ENCODE data around the gene NEMF.
"Not testable (repeated sequence)": the region's sequence is repeated elsewhere in the genome, so short reads cannot be mapped to it uniquely, and the experiment has no call there.

The NEMF gene

GRCh38 chr14:49755378-49755777, 97.2 kb downstream of the NEMF start:
- in situ Hi-C loops (cut with HindIII; ENCODE audit: low pct_ligation_motif_present, low sequenced_read_pairs) = no loop called here
- TF ChIP-seq CTCF (IDR thresholded peaks at IDR 0.05; ENCODE audit: low read depth, low read length, missing control alignments) = no peak
- Histone ChIP-seq H3K27me3 (replicated peaks) (no peaks in the 10 kb centered on the region), H3K36me3 (replicated peaks) (no peaks in the 10 kb centered on the region), H3K4me3 (ENCODE audit: low read depth, low read length) (no peak overlapping the region), H3K27ac (no peak overlapping the region)
- no peak for DNase-seq

- Histone ChIP-seq H3K4me3 (ENCODE audit: low read depth, low read length) (no peak overlapping the region), H3K27me3 (replicated peaks) (no peaks in the 10 kb centered on the region), H3K36me3 (replicated peaks) (no peaks in the 10 kb centered on the region), H3K27ac (no peak overlapping the region)
- in situ Hi-C loops (cut with HindIII; ENCODE audit: low pct_ligation_motif_present, low sequenced_read_pairs) = no loop called here
- TF ChIP-seq CTCF (IDR thresholded peaks at IDR 0.05; ENCODE audit: low read depth, low read length, missing control alignments) = no peak
- DNase-seq = no peak
Observed at GRCh38 chr14:49754570-49755097, 98.0 kb downstream of the NEMF start.

- DNase-seq; H3K27ac ChIP-seq; H3K4me3 ChIP-seq (ENCODE audit: low read depth, low read length); in situ Hi-C loops (cut with HindIII; ENCODE audit: low pct_ligation_motif_present, low sequenced_read_pairs); H3K27me3 ChIP-seq (replicated peaks); H3K36me3 ChIP-seq (replicated peaks): not testable (repeated sequence)
Observed at GRCh38 chr14:49746476-49746875, 106.1 kb downstream of the NEMF start.

DNA sequence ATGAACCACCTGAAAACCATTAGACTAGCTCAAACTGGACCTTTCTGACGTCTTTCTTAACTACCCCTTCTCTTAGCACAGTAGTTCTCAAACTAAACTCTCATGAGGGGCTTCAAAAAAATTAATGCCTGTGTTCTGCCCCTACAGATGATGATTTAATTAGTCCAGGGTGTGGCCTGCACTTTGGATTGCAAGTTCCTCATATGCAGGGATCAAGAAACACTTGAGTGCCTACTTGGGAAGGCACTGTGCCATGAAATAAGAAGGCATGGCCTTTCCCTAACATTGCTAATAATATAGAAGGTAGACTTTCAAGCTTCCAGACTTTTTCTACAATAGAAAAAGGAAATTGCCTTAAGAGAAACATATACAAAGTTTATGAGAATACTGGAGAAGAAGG, 107.4 kb downstream of the NEMF start:
- Histone ChIP-seq H3K4me3 (ENCODE audit: low read depth, low read length) (no peak overlapping the region), H3K36me3 (replicated peaks) (no peaks in the 10 kb centered on the region), H3K27ac (no peak overlapping the region), H3K27me3 (replicated peaks) (no peaks in the 10 kb centered on the region)
- DNase-seq = no peak
- in situ Hi-C loops (cut with HindIII; ENCODE audit: low pct_ligation_motif_present, low sequenced_read_pairs) = no loop called here
- no peak for TF ChIP-seq CTCF (IDR thresholded peaks at IDR 0.05; ENCODE audit: low read depth, low read length, missing control alignments)

- H3K36me3 ChIP-seq (replicated peaks); in situ Hi-C loops (cut with HindIII; ENCODE audit: low pct_ligation_motif_present, low sequenced_read_pairs); H3K27ac ChIP-seq; H3K27me3 ChIP-seq (replicated peaks); DNase-seq; H3K4me3 ChIP-seq (ENCODE audit: low read depth, low read length): not testable (repeated sequence)
Observed at GRCh38 chr14:49735669-49736068, 116.9 kb downstream of the NEMF start.

- Histone ChIP-seq H3K27me3 (replicated peaks) (no peaks in the 10 kb centered on the region), H3K36me3 (replicated peaks) (no peaks in the 10 kb centered on the region), H3K4me3 (ENCODE audit: low read depth, low read length) (no peak overlapping the region), H3K27ac (no peak overlapping the region)
- in situ Hi-C loops (cut with HindIII; ENCODE audit: low pct_ligation_motif_present, low sequenced_read_pairs) = no loop called here
- DNase-seq = no peak
- TF ChIP-seq CTCF (IDR thresholded peaks at IDR 0.05; ENCODE audit: low read depth, low read length, missing control alignments) = no peak
Observed at GRCh38 chr14:49733836-49734235, 118.8 kb downstream of the NEMF start.

GRCh38 chr14:49732896-49733295, 119.7 kb downstream of the NEMF start:
- no peaks in the 10 kb centered on the region for H3K27me3 ChIP-seq (replicated peaks)
- no peak for TF ChIP-seq CTCF (IDR thresholded peaks at IDR 0.05; ENCODE audit: low read depth, low read length, missing control alignments)
- DNase-seq = no peak
- H3K36me3 ChIP-seq (replicated peaks) = no peaks in the 10 kb centered on the region
- in situ Hi-C loops (cut with HindIII; ENCODE audit: low pct_ligation_motif_present, low sequenced_read_pairs) = no loop called here
- no peak overlapping the region for H3K27ac ChIP-seq
- H3K4me3 ChIP-seq (ENCODE audit: low read depth, low read length) = no peak overlapping the region
